Right atrium auricular region (tissue), 2 donors: ENCODE measurements around the gene ARHGAP45. TPM values are rescaled to one million over a fixed set of nuclear protein-coding genes. Genes with fewer than 3 reads are reported as not detected.

Experiments
- DNase-seq: peaks from one replicate; pipeline ENCODE4 v3.0.0-alpha.2; 2019; ENCODE audit warnings: low spot score
- H3K27ac ChIP-seq, 2 donors: fragments of 200-600 bp; sonication (generic); 1 replicate in 1 of 2; 2 replicates in 1 of 2; pipeline ENCODE4 v1.5.1; 2016 to 2019
- H3K27me3 ChIP-seq, 2 donors: fragments of 200-600 bp; sonication (generic); one replicate each; pipeline versions ENCODE4 v1.5.1 to v1.6.0; 2017 to 2019
- H3K36me3 ChIP-seq: fragments of 200-600 bp; sonication (generic); one replicate; pipeline ENCODE4 v1.5.1; 2016
- H3K4me1 ChIP-seq, 2 donors: fragments of 200-600 bp; sonication (generic); one replicate each; pipeline versions ENCODE4 v1.5.1 to v1.6.0; 2017 to 2019
- H3K4me3 ChIP-seq, 2 donors: fragments of 200-600 bp; sonication (generic); 1 replicate in 1 of 2; 2 replicates in 1 of 2; pipeline ENCODE4 v1.5.1; 2017 to 2019; ENCODE audit warnings: mild to moderate bottlenecking in 1 of 2, moderate library complexity in 1 of 2
- H3K9me3 ChIP-seq, 2 donors: fragments of 200-600 bp; sonication (generic); one replicate each; pipeline ENCODE4 v1.5.1; 2019
- total RNA-seq, 2 donors: library from RNA; depleted of rRNA; stranded (reverse); fragments of >200 nt; gene quantifications; one replicate each; pipeline ENCODE4 v1.1.0, GENCODE V29; 2016
- TF ChIP-seq, protein P1 (sequence below), 2 donors: fragments of 200-600 bp; sonication (generic); IDR thresholded peaks; one replicate each; pipeline ENCODE4 v1.5.1; 2019; ENCODE audit warnings: antibody characterized with exemption in 2 of 2

ARHGAP45 gene
- total RNA-seq, 2 donors from 2014 or later, result 5.2 to 12.8 TPM

DNA sequence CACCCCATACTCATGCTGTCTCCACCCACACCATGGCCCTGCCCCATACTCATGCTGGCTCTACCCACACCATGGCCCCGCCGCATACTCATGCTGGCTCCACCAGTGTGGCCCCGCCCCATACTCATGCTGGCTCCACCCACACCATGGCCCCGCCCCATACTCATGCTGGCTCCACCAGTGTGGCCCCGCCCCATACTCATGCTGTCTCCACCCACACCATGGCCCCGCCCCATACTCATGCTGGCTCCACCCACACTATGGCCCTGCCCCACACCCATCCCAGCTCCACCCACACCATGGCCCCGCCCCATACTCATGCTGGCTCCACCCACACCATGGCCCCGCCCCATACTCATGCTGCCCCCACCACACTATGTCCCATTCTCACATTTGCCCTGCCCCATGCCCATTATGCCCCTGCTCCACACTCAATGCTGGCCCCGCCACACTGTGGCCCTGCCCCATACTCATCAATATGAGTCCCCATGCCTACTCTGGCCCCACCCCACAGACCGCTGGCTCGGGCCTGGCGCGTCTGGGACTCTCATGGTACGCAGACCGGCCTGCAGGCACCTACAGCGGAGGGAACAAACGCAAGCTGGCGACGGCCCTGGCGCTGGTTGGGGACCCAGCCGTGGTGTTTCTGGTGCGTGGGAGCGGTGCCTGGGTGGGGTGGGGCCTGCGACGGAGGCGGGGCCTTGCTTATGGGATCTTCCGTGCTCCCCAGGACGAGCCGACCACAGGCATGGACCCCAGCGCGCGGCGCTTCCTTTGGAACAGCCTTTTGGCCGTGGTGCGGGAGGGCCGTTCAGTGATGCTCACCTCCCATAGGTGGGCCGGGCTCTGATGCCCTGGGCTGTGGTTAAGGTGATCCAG lies 3.7 kb upstream of the ARHGAP45 start:
- Histone ChIP-seq H3K4me3 (no peak overlapping the region), H3K9me3 (peaks cover 0 to 20% of the 10 kb centered on the region in 2 donors), H3K36me3 (no peaks in the 10 kb centered on the region), H3K4me1 (peaks cover 0 to 30% of the 10 kb centered on the region in 2 donors), H3K27me3 (peaks cover 7 to 17% of the 10 kb centered on the region in 2 donors), H3K27ac (no peak overlapping the region)
- TF ChIP-seq, protein P1, sequence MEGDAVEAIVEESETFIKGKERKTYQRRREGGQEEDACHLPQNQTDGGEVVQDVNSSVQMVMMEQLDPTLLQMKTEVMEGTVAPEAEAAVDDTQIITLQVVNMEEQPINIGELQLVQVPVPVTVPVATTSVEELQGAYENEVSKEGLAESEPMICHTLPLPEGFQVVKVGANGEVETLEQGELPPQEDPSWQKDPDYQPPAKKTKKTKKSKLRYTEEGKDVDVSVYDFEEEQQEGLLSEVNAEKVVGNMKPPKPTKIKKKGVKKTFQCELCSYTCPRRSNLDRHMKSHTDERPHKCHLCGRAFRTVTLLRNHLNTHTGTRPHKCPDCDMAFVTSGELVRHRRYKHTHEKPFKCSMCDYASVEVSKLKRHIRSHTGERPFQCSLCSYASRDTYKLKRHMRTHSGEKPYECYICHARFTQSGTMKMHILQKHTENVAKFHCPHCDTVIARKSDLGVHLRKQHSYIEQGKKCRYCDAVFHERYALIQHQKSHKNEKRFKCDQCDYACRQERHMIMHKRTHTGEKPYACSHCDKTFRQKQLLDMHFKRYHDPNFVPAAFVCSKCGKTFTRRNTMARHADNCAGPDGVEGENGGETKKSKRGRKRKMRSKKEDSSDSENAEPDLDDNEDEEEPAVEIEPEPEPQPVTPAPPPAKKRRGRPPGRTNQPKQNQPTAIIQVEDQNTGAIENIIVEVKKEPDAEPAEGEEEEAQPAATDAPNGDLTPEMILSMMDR (IDR thresholded peaks at IDR 0.05), result no peak
- no peak for DNase-seq

DNA sequence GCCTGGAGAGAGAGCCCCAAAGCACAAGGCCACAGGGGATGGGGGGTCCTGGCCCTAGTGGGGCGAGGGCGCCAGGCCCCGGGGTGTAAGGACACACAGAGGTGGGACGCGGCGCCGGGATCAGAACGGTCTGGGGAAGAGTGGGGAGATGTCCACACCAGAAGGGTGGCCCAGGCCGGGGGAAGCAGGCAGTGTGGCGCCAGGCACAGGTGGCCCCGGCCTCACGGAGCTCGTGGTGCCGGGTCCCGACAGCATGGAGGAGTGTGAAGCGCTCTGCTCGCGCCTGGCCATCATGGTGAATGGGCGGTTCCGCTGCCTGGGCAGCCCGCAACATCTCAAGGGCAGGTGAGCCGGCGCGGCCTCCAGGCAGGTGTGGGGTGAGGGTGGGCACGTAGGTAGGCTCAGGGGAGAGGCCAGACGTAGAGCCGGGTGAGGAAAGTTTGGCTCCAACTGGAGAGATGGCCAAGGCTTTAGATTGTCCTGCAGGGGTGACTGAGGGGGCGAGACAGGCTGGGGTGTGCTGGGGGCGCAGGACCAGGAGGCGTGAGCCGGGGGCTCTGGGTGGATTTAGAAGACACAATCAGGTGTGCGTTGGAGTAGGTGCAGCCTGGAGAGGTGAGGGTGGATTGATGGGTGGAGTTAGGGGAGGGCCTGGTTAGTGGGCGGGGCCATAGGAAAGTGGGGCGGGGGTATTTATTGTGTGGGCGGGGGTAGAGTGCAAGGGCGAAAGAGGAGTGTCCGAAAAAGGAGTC lies 2.9 kb upstream of the ARHGAP45 start:
- Histone ChIP-seq H3K4me1 (peaks cover 0 to 33% of the 10 kb centered on the region in 2 donors), H3K27ac (no peak overlapping the region), H3K9me3 (peaks cover 0 to 11% of the 10 kb centered on the region in 2 donors), H3K27me3 (peaks cover 7 to 17% of the 10 kb centered on the region in 2 donors), H3K4me3 (no peak overlapping the region), H3K36me3 (no peaks in the 10 kb centered on the region)
- DNase-seq, result no peak
- TF ChIP-seq, protein P1 (IDR thresholded peaks at IDR 0.05), result no peak

DNA sequence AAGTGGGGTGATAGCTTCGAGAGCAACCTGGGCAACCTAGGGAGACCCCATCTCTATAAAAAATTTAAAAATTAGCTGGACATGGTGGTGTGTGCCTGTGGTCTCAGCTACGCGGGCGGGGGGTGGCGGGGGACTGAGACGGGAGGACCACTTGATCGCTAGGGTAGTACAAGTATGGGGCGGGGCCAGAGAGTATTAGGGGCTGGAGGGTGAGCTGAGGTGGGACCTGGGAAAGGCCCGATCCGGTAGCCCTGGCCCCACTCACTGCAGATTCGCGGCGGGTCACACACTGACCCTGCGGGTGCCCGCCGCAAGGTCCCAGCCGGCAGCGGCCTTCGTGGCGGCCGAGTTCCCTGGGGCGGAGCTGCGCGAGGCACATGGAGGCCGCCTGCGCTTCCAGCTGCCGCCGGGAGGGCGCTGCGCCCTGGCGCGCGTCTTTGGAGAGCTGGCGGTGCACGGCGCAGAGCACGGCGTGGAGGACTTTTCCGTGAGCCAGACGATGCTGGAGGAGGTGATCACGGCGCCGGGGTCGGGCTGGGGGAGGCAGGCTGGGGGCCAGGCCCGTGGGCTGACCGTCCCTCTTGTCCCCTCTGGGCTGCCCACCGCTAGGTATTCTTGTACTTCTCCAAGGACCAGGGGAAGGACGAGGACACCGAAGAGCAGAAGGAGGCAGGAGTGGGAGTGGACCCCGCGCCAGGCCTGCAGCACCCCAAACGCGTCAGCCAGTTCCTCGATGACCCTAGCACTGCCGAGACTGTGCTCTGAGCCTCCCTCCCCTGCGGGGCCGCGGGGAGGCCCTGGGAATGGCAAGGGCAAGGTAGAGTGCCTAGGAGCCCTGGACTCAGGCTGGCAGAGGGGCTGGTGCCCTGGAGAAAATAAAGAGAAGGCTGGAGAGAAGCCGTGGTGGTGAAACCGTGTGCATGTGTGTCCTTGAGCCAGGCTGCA lies 2.0 kb upstream of the ARHGAP45 start:
- Histone ChIP-seq H3K4me1 (peaks cover 0 to 38% of the 10 kb centered on the region in 2 donors), H3K27me3 (peaks cover 9 to 22% of the 10 kb centered on the region in 2 donors), H3K9me3 (peaks cover 0 to 3% of the 10 kb centered on the region in 2 donors), H3K36me3 (no peaks in the 10 kb centered on the region), H3K4me3 (no peak overlapping the region), H3K27ac (no peak overlapping the region)
- TF ChIP-seq, protein P1 (IDR thresholded peaks at IDR 0.05), result peak; percentile 77 to 80
- DNase-seq, result no peak

DNA sequence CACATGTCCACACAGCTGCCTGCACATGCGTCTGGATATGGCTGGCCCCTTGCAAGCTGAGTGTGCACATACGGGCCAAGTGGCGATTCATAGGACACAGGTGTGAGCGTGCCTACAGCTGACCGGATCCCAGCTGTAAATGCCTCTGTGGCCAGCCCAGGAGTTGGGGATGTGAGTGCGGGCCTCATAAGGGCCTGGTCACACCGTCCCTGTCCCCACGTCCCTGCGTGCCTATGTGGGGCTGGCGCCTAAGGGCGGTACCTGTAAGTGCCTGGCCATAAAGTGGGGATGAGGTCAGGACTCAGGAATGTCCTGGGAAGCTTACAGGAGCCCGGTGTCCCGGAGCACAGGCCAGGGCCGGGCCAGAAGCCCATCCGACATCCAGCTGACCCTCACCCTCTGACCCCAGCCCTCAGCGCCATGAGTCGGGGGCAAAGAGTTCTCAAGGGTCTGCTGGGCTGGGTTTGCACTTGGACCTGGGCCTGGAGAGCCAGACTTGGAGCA lies 1.3 kb upstream of the ARHGAP45 start:
- no peak overlapping the region for H3K27ac ChIP-seq
- H3K36me3 ChIP-seq, result no peaks in the 10 kb centered on the region
- peaks cover 11 to 22% of the 10 kb centered on the region in 2 donors for H3K27me3 ChIP-seq
- H3K4me1 ChIP-seq, result peaks cover 0 to 38% of the 10 kb centered on the region in 2 donors
- no peak for DNase-seq
- H3K9me3 ChIP-seq, result no peaks in the 10 kb centered on the region
- no peak overlapping the region for H3K4me3 ChIP-seq
- TF ChIP-seq, protein P1 (IDR thresholded peaks at IDR 0.05), result no peak

DNA sequence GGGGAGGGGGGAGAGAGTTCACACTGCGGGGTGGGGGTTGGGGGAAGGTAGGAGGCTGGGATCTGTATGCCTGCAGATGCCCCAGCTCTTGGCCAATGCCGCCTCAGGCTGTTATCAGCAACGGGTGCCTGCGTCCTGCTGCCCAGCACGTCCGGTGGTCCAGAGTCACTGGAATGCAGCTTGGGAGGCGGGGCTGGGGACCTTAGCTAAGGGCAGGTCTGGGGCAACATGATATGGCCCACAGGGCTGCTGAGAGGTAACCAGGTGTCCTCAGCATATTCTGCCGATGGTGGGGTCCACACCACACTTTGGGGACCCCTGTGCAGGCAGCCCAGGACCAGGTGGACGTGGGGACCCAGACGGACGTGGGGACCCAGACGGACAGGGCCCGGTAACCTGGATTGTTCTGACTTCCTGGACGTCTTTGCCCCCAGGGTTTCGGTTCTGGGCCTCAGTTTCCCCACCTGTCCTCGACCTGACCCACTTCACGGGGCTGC lies 668 bp upstream of the ARHGAP45 start:
- H3K9me3 ChIP-seq, result no peaks in the 10 kb centered on the region
- H3K36me3 ChIP-seq, result no peaks in the 10 kb centered on the region
- TF ChIP-seq, protein P1 (IDR thresholded peaks at IDR 0.05), result no peak
- no peak for DNase-seq
- H3K27ac ChIP-seq, result no peak overlapping the region
- H3K4me3 ChIP-seq, result peak overlapping the region in 1 of 2 donors; percentile 48
- H3K27me3 ChIP-seq, result peaks cover 11 to 22% of the 10 kb centered on the region in 2 donors
- peaks cover 0 to 39% of the 10 kb centered on the region in 2 donors for H3K4me1 ChIP-seq
